ENCODE measurements around the gene DPH5.

The DPH5 gene

DNA sequence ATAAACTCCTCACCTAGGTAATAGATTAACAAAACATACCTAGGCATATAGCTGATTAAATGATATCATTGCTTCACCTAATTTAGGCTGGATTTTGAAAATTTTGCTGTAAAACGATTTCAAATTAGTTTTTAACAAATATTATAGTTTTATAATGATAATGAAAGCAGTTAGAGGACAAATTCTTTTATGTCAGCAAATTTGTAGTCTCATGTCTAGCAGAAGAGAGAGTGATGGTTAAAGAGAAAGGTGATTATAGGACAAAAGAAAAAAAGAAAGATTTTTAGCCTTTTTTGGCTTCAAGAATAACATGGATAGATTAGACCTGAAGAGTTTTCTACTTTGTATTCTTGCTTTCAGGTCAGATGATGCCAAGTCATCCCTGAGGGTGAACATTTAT is 3.6 kb upstream of the DPH5 start:
- FAIRE-seq = no peak

DNA sequence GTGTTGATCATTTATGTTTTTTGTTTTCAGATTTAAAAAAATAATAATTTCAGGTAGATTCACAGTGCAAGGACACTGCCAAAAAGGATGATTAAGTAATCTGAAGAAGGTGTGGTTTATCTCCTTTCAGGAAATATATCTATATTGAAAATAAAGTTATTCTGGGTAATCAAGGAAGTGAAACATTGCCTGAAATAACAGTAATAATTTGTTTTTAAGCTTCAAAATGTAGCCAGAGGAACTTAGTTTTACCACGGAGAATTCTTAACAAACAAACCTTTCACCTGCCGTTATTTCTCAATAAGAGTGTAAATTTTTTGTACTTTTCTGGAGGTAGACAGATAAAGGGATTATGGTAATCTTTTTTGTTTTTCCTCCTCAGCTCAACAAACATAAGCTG is 2.9 kb upstream of the DPH5 start:
- FAIRE-seq = no peak

- no peak for FAIRE-seq
These were observed 1.7 kb upstream of the DPH5 start for GRCh38 chr1:101027194-101027772.

DNA sequence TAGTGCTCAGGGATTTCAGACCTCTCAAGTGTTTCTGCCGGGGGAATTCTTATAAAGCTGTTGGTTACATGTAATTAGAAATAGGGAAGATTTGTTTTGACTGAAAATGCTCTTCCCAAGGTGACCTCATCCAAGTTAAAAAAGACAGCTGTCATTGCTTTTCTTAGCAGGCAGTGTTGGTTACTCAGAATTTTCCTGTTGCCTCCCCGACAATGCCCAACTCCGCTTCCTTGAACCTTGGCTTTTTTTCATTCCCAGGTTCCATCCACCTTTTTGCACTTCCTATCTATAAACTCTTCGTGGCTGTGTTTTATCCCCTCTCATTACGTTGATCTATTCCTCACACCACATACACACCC is 825 bp upstream of the DPH5 start:
- no peak for FAIRE-seq

DNA sequence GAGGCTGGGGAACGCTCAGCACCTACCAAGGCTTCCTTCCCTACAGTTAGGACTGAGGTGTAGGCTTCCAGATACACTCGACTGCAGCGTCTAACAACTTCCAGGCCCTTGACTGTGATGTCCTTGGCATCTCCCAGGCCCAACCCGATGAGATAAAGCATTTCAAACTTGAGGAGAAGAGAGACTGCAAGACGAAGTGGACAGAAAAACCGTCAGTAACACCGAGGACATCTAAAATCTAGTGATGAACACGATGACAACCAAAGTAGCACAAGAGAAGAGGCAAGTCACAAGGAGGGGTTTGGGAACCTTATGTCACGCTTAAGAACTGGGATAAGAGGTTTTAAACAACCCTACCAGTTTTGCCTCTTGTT is 314 bp downstream of the DPH5 start:
- no peak for FAIRE-seq

DNA sequence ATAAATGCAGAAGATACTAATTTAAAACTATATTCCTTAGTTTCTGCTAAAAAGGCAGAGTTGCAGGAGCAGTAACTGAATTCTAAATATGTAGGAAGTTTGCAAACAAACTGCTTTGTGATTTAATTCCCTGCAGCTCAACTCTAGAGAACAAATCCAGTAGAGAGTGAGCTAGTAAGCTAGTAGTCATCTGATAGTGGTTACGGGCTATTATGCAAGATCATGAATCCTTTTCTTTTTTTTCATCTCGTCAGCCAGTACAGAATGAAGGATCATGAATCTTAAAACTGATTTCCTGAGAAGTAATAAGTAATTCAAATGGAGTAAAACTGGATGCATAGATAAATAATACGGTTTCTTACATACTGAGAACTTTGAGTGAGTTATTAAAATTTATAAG is 3.3 kb downstream of the DPH5 start:
- no peak for FAIRE-seq

- FAIRE-seq = no peak
These were observed 8.1 kb downstream of the DPH5 start for GRCh38 chr1:101017448-101017847.

- no peak for FAIRE-seq
These were observed 11.8 kb downstream of the DPH5 start for GRCh38 chr1:101013776-101014175.

GRCh38 chr1:101008229-101008834 is 17.3 kb downstream of the DPH5 start:
- no peak for FAIRE-seq

DNA sequence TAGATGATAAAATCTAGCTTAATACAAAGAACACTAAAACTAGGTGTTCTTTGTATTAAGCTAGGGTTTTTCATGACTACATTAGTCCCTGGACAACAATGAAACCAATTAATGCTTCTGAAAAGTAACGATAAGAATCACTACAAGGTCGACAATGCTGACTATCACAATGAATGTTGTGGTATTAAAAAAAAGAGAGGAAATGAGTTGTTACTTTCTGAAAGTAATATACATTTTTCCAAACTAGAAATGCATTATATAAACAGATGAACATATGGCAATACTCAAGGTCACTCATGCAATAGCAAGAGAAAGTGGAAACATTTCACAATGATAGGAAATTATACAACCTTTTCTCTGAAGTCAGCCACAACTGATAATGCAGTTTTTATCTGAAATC is 19.0 kb downstream of the DPH5 start:
- FAIRE-seq = no peak

DNA sequence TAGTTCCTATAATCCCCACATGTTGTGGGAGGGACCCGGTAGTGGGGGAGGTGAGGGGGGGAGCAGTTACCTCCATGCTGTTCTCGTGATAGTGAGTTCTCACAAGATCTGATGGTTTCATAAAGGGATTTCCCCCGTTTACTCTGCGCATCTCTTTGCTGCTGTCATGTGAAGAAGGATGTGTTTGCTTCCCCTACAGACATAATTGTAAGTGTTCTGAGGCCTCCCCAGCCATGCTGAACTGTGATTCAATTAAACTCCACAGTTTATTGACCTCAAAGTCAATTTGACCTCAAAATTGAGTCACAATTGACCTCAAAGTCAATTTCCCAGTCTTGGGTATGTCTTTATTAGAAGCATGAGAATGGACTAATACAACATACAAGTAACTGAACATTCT is 19.7 kb downstream of the DPH5 start:
- no peak for FAIRE-seq

DNA sequence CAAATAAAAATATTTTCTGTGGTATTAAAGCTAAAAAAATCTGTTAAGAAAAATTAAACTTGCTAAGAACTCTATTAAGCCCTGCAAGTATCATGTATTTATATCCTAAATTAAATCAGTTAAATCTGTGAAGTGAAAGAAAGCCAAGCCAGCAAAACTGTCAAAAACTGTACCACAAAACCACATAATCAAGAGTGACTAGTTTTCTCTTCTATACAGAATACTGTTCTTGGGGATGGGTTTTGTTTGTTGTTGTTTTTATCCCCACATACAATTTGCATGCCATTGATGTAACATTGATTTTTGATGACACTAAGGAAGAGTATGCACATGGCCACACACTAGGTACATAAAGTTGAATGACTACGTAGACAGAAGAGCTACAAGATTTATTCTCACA is 20.4 kb downstream of the DPH5 start:
- FAIRE-seq = no peak

- FAIRE-seq = no peak
These were observed 20.9 kb downstream of the DPH5 start for GRCh38 chr1:101004670-101005069.

- no peak for FAIRE-seq
These were observed 21.5 kb downstream of the DPH5 start for GRCh38 chr1:101004061-101004460.

- FAIRE-seq = no peak
These were observed 22.5 kb downstream of the DPH5 start for GRCh38 chr1:101003012-101003650.

GRCh38 chr1:101002551-101002950 is 23.0 kb downstream of the DPH5 start:
- FAIRE-seq = no peak

GRCh38 chr1:101000131-101000873 is 25.3 kb downstream of the DPH5 start:
- no peak for FAIRE-seq

GRCh38 chr1:100998426-100998825 is 27.2 kb downstream of the DPH5 start:
- FAIRE-seq = no peak

DNA sequence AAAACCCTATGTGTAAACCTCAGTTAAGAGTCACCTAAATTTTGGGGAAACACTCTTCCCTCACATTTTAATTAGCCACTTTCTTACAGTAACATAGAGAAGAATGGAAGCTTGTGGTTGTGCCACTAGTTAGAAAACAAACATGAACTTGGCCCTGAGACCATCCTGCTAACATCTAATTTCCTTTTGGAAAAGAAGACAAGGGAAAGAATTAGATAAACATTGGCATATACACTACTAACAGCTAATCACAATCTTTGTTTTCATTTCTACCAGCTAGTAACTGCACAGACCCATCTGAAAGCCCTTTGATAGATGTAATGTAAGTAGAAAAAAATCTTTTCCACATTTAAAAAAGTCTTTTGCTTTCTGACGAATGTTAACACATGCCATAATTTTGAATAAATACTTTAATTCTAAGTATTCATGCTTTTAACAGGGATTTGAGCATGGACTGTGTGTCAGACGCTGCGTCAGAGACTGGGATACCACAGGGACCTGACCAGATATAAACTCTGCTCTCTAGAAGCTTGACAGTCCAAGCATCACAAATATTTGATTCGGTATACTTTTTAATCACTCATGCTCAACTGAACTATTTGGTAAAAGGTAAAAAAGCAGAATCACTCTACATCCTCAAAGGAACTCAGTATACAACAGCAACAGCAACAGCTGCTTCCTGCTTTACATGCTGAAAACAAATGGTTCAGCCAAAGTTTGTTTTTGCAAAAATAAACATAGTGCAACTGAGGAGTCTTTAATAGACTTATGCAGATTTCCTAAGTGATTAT is 30.2 kb downstream of the DPH5 start:
- FAIRE-seq = no peak

DNA sequence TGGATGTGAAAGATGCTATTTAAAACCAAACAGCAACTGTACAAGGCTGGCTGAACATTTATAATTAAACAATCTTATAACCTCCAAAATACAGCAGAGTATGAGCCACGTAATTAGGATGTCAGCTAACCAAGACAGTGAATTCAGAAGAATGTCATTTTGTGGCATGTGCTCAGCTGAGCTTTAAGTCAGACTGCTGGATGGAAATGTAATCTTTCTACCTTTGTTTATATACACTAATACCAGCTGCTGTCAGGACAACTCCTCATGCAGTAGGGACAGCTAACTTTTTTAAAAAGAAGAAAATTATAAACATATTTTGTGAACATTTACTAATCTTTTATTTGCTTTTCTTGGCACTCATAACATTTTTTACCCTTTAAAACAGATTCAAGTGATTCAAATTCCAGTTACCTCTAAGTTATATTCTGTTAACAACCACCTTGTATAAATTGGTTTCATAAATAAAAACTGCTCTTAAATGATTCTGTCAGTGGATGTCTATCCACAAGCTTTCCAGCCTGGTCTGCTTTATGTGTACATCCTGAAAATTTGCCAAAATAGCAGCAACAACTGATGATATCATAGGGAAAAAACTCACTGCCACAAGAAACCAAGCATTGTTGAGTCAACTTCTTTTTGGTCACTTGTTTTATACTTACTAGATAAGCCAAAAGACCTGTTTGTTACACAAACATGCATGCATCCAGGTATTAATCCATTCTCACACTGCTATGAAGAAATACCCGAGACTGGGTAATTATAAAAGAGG is 36.1 kb downstream of the DPH5 start:
- FAIRE-seq = no peak

DNA sequence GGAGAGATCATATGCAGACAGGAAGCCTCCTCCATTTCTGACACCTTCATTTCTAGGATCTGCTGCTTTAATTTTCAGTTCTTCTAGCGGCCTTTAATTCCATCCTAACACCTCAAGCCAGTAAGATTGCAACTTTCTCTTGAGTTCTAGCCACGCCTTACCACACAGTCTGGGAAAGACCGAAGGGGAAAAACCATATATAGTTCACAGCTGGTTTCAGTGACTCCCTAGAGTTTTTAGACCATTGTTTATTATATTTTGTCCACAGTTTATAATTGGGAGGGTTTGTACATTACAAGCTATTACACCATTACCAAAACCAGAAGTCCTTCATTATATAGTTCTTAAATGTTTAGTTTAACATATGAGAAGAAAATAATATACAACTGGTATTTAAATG is 37.5 kb downstream of the DPH5 start:
- FAIRE-seq = no peak

DNA sequence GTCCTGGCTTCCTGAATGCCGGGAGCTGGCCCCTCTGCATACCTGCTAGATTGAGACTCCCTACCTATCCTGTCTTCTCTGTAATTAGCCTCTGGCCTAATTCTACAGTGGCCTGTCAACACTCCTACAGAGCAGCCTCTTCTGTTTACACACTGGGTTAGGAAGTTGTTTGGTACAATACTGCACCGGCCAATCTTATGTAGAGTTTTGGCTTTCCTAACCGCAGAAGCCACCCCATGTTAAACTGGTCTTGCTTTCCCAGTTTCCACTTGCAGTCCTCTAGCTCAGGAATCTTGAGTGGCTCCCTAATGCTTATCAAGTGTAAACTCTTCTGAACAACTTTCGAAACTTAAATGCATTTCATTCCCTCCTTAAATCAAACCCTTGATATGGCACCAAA is 42.8 kb downstream of the DPH5 start:
- FAIRE-seq = no peak

DNA sequence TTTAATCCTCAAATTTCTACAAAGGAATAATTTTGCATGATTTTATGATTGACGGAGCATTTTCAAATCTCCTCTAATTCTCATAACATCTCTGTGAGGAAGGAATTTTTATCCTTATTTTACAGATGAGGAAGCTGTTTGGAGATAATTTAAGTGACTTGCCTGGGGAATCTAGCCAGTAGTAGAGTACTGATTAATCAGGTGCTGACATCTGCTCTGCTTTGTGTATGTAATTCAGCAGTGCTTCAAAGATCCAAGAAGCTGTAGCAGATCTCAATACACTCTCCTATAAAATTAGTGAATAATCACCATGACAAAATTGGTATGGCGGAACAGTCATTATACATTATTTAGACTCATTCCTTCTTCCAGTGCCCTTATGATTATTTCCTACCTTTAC is 46.0 kb downstream of the DPH5 start:
- FAIRE-seq = no peak

All from endometrium (tissue), 2 donors.